ENCODE data around the gene DLG1.

The DLG1 gene

GRCh38 chr3:197186887-197187588 lies 111.4 kb downstream of the DLG1 start:
- Mint-ChIP-seq H3K4me3 (no peak overlapping the region), H3K27me3 (no peaks in the 10 kb centered on the region), H3K4me1 (ENCODE audit: low read depth) (peaks cover 18% of the 10 kb centered on the region), H3K9me3 (no peaks in the 10 kb centered on the region), H3K36me3 (ENCODE audit: low read depth) (peaks cover 17% of the 10 kb centered on the region), H3K27ac (no peak overlapping the region)
- no peak for DNase-seq

- Mint-ChIP-seq H3K27me3 (no peaks in the 10 kb centered on the region), H3K36me3 (ENCODE audit: low read depth) (peaks cover 5% of the 10 kb centered on the region), H3K4me1 (ENCODE audit: low read depth) (peaks cover 2% of the 10 kb centered on the region), H3K4me3 (no peak overlapping the region), H3K27ac (no peak overlapping the region), H3K9me3 (no peaks in the 10 kb centered on the region)
- DNase-seq: no peak
These were observed 114.8 kb downstream of the DLG1 start for GRCh38 chr3:197183582-197183981.

- H3K9me3 Mint-ChIP-seq: no peaks in the 10 kb centered on the region
- no peak overlapping the region for H3K27ac Mint-ChIP-seq
- no peak for DNase-seq
- no peak overlapping the region for H3K4me3 Mint-ChIP-seq
- no peaks in the 10 kb centered on the region for H3K27me3 Mint-ChIP-seq
- H3K4me1 Mint-ChIP-seq (ENCODE audit: low read depth): peaks cover 4% of the 10 kb centered on the region
- H3K36me3 Mint-ChIP-seq (ENCODE audit: low read depth): peaks cover 16% of the 10 kb centered on the region
These were observed 116.7 kb downstream of the DLG1 start for GRCh38 chr3:197181741-197182140.

- H3K27me3 Mint-ChIP-seq: no peaks in the 10 kb centered on the region
- peaks cover 16% of the 10 kb centered on the region for H3K36me3 Mint-ChIP-seq (ENCODE audit: low read depth)
- no peak for DNase-seq
- H3K4me3 Mint-ChIP-seq: no peak overlapping the region
- no peaks in the 10 kb centered on the region for H3K9me3 Mint-ChIP-seq
- H3K27ac Mint-ChIP-seq: no peak overlapping the region
- peaks cover 12% of the 10 kb centered on the region for H3K4me1 Mint-ChIP-seq (ENCODE audit: low read depth)
These were observed 119.4 kb downstream of the DLG1 start for GRCh38 chr3:197178998-197179397.

GRCh38 chr3:197175503-197175902 lies 122.9 kb downstream of the DLG1 start:
- H3K36me3 Mint-ChIP-seq (ENCODE audit: low read depth): peaks cover 12% of the 10 kb centered on the region
- H3K4me1 Mint-ChIP-seq (ENCODE audit: low read depth): peaks cover 17% of the 10 kb centered on the region
- H3K27me3 Mint-ChIP-seq: no peaks in the 10 kb centered on the region
- DNase-seq: no peak
- H3K4me3 Mint-ChIP-seq: no peak overlapping the region
- no peak overlapping the region for H3K27ac Mint-ChIP-seq
- H3K9me3 Mint-ChIP-seq: no peaks in the 10 kb centered on the region

- peaks cover 15% of the 10 kb centered on the region for H3K36me3 Mint-ChIP-seq (ENCODE audit: low read depth)
- H3K4me3 Mint-ChIP-seq: no peak overlapping the region
- H3K9me3 Mint-ChIP-seq: no peaks in the 10 kb centered on the region
- H3K27me3 Mint-ChIP-seq: no peaks in the 10 kb centered on the region
- peaks cover 18% of the 10 kb centered on the region for H3K4me1 Mint-ChIP-seq (ENCODE audit: low read depth)
- no peak for DNase-seq
- H3K27ac Mint-ChIP-seq: no peak overlapping the region
These were observed 123.5 kb downstream of the DLG1 start for GRCh38 chr3:197174927-197175326.

- no peaks in the 10 kb centered on the region for H3K9me3 Mint-ChIP-seq
- H3K4me1 Mint-ChIP-seq (ENCODE audit: low read depth): peaks cover 24% of the 10 kb centered on the region
- peaks cover 15% of the 10 kb centered on the region for H3K36me3 Mint-ChIP-seq (ENCODE audit: low read depth)
- no peak for DNase-seq
- H3K4me3 Mint-ChIP-seq: no peak overlapping the region
- H3K27me3 Mint-ChIP-seq: no peaks in the 10 kb centered on the region
- H3K27ac Mint-ChIP-seq: no peak overlapping the region
These were observed 124.8 kb downstream of the DLG1 start for GRCh38 chr3:197173620-197174019.

GRCh38 chr3:197171481-197172067 lies 126.8 kb downstream of the DLG1 start:
- no peak overlapping the region for H3K4me3 Mint-ChIP-seq
- H3K36me3 Mint-ChIP-seq (ENCODE audit: low read depth): peaks cover 4% of the 10 kb centered on the region
- no peak for DNase-seq
- no peaks in the 10 kb centered on the region for H3K27me3 Mint-ChIP-seq
- no peaks in the 10 kb centered on the region for H3K9me3 Mint-ChIP-seq
- no peak overlapping the region for H3K27ac Mint-ChIP-seq
- H3K4me1 Mint-ChIP-seq (ENCODE audit: low read depth): peaks cover 24% of the 10 kb centered on the region

GRCh38 chr3:197169028-197169427 lies 129.4 kb downstream of the DLG1 start:
- Mint-ChIP-seq H3K27ac (no peak overlapping the region), H3K9me3 (no peaks in the 10 kb centered on the region), H3K36me3 (ENCODE audit: low read depth) (peaks cover 17% of the 10 kb centered on the region), H3K4me1 (ENCODE audit: low read depth) (peaks cover 18% of the 10 kb centered on the region), H3K4me3 (no peak overlapping the region), H3K27me3 (no peaks in the 10 kb centered on the region)
- no peak for DNase-seq

GRCh38 chr3:197168606-197169005 lies 129.8 kb downstream of the DLG1 start:
- H3K36me3 Mint-ChIP-seq (ENCODE audit: low read depth): peaks cover 21% of the 10 kb centered on the region
- no peaks in the 10 kb centered on the region for H3K27me3 Mint-ChIP-seq
- no peak overlapping the region for H3K27ac Mint-ChIP-seq
- no peak overlapping the region for H3K4me3 Mint-ChIP-seq
- peaks cover 18% of the 10 kb centered on the region for H3K4me1 Mint-ChIP-seq (ENCODE audit: low read depth)
- no peak for DNase-seq
- no peaks in the 10 kb centered on the region for H3K9me3 Mint-ChIP-seq

GRCh38 chr3:197168063-197168462 lies 130.3 kb downstream of the DLG1 start:
- no peaks in the 10 kb centered on the region for H3K9me3 Mint-ChIP-seq
- no peak overlapping the region for H3K27ac Mint-ChIP-seq
- no peak for DNase-seq
- H3K4me3 Mint-ChIP-seq: no peak overlapping the region
- peaks cover 24% of the 10 kb centered on the region for H3K36me3 Mint-ChIP-seq (ENCODE audit: low read depth)
- no peaks in the 10 kb centered on the region for H3K27me3 Mint-ChIP-seq
- H3K4me1 Mint-ChIP-seq (ENCODE audit: low read depth): peaks cover 20% of the 10 kb centered on the region

- no peaks in the 10 kb centered on the region for H3K9me3 Mint-ChIP-seq
- peaks cover 28% of the 10 kb centered on the region for H3K36me3 Mint-ChIP-seq (ENCODE audit: low read depth)
- H3K4me3 Mint-ChIP-seq: no peak overlapping the region
- H3K27ac Mint-ChIP-seq: no peak overlapping the region
- H3K27me3 Mint-ChIP-seq: no peaks in the 10 kb centered on the region
- H3K4me1 Mint-ChIP-seq (ENCODE audit: low read depth): peaks cover 22% of the 10 kb centered on the region
- DNase-seq: no peak
These were observed 130.9 kb downstream of the DLG1 start for GRCh38 chr3:197167549-197167948.

GRCh38 chr3:197165890-197166289 lies 132.5 kb downstream of the DLG1 start:
- Mint-ChIP-seq H3K9me3 (no peaks in the 10 kb centered on the region), H3K36me3 (ENCODE audit: low read depth) (peaks cover 28% of the 10 kb centered on the region), H3K4me3 (no peak overlapping the region), H3K27ac (no peak overlapping the region), H3K27me3 (no peaks in the 10 kb centered on the region), H3K4me1 (ENCODE audit: low read depth) (peaks cover 14% of the 10 kb centered on the region)
- DNase-seq: no peak

- Mint-ChIP-seq H3K4me1 (ENCODE audit: low read depth) (peaks cover 11% of the 10 kb centered on the region), H3K36me3 (ENCODE audit: low read depth) (peaks cover 65% of the 10 kb centered on the region), H3K27me3 (no peaks in the 10 kb centered on the region), H3K9me3 (peaks cover 29% of the 10 kb centered on the region), H3K27ac (no peak overlapping the region), H3K4me3 (no peak overlapping the region)
- no peak for DNase-seq
These were observed 143.4 kb downstream of the DLG1 start for GRCh38 chr3:197155046-197155445.

- Mint-ChIP-seq H3K9me3 (peaks cover 18% of the 10 kb centered on the region), H3K4me3 (no peak overlapping the region), H3K27ac (no peak overlapping the region), H3K27me3 (no peaks in the 10 kb centered on the region), H3K4me1 (ENCODE audit: low read depth) (peaks cover 15% of the 10 kb centered on the region), H3K36me3 (ENCODE audit: low read depth) (peaks cover 66% of the 10 kb centered on the region)
- DNase-seq: no peak
These were observed 146.8 kb downstream of the DLG1 start for GRCh38 chr3:197151580-197151979.

Data from activated T-cell treated with anti-CD3 and anti-CD28 coated beads, Interleukin-2, amount 50 U/mL, for 24 hours (primary cell).